ENCODE results near the gene UBAC2.

Gene UBAC2

DNA sequence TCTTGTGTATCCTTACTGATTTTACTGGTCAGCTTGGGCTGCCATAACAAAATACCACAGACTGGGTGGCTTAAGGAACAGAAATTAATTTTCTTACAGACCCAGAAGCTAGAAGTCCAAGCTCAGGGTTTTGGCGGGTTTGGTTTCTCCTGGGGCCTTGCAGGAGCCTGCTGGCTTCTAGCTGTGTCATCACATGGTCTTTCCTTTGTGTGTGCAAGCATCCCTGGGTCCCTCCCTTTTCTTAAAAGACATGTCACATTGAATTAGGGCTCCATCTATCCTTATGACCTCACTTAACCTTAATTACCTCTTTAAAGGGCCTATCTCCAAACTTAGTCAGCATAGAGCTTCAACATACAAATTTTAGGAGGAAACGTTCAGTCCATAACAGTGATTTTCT, 23.4 kb downstream of the UBAC2 start:
- no peaks in the 10 kb centered on the region for H3K36me3 ChIP-seq (ENCODE audit: insufficient read depth)
- H3K4me2 ChIP-seq = no peak overlapping the region
- no peaks in the 10 kb centered on the region for H3K79me2 ChIP-seq (ENCODE audit: insufficient read depth, low read depth)
- H4K20me1 ChIP-seq (ENCODE audit: insufficient read depth) = no peaks in the 10 kb centered on the region
- H3K27ac ChIP-seq = no peak overlapping the region
- H3K4me3 ChIP-seq (IDR thresholded peaks at IDR 0.05; ENCODE audit: insufficient read depth, low read depth, low read length) = no peak overlapping the region
- peaks cover 8% of the 10 kb centered on the region for H3K4me1 ChIP-seq (ENCODE audit: low read depth, poor library complexity, severe bottlenecking)
- no peaks in the 10 kb centered on the region for H3K27me3 ChIP-seq (ENCODE audit: insufficient read depth, low read depth)
- H3K9ac ChIP-seq = no peak overlapping the region
- TF ChIP-seq, protein P1, sequence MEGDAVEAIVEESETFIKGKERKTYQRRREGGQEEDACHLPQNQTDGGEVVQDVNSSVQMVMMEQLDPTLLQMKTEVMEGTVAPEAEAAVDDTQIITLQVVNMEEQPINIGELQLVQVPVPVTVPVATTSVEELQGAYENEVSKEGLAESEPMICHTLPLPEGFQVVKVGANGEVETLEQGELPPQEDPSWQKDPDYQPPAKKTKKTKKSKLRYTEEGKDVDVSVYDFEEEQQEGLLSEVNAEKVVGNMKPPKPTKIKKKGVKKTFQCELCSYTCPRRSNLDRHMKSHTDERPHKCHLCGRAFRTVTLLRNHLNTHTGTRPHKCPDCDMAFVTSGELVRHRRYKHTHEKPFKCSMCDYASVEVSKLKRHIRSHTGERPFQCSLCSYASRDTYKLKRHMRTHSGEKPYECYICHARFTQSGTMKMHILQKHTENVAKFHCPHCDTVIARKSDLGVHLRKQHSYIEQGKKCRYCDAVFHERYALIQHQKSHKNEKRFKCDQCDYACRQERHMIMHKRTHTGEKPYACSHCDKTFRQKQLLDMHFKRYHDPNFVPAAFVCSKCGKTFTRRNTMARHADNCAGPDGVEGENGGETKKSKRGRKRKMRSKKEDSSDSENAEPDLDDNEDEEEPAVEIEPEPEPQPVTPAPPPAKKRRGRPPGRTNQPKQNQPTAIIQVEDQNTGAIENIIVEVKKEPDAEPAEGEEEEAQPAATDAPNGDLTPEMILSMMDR (conservative IDR thresholded peaks at IDR 0.05; ENCODE audit: low read depth, low read length) = no peak
- H2AFZ ChIP-seq (ENCODE audit: low read depth) = no peak overlapping the region

DNA sequence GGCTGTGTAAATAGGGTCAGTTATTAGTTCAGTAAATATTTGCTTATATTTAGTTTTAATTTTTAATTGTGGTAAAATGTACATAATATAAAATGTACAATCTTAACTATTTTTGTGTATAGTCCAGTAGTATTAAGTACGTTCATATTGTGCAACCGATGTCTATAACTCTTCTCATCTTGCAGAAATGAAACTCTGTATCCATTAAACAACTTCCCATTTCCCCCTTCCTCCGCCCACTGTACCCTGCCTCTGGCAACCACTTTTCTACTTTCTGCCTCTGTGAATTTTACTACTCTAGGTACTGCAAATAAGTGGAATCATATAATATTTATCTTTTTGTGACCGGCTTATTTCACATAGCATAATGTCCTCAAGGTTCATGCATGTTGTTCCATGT, 24.4 kb downstream of the UBAC2 start:
- no peak overlapping the region for H3K4me2 ChIP-seq
- H3K27ac ChIP-seq = no peak overlapping the region
- no peak overlapping the region for H2AFZ ChIP-seq (ENCODE audit: low read depth)
- no peaks in the 10 kb centered on the region for H3K36me3 ChIP-seq (ENCODE audit: insufficient read depth)
- TF ChIP-seq, protein P1 (conservative IDR thresholded peaks at IDR 0.05; ENCODE audit: low read depth, low read length) = no peak
- no peak overlapping the region for H3K9ac ChIP-seq
- H3K79me2 ChIP-seq (ENCODE audit: insufficient read depth, low read depth) = no peaks in the 10 kb centered on the region
- peaks cover 8% of the 10 kb centered on the region for H3K4me1 ChIP-seq (ENCODE audit: low read depth, poor library complexity, severe bottlenecking)
- no peaks in the 10 kb centered on the region for H3K27me3 ChIP-seq (ENCODE audit: insufficient read depth, low read depth)
- no peaks in the 10 kb centered on the region for H4K20me1 ChIP-seq (ENCODE audit: insufficient read depth)
- no peak overlapping the region for H3K4me3 ChIP-seq (IDR thresholded peaks at IDR 0.05; ENCODE audit: insufficient read depth, low read depth, low read length)

DNA sequence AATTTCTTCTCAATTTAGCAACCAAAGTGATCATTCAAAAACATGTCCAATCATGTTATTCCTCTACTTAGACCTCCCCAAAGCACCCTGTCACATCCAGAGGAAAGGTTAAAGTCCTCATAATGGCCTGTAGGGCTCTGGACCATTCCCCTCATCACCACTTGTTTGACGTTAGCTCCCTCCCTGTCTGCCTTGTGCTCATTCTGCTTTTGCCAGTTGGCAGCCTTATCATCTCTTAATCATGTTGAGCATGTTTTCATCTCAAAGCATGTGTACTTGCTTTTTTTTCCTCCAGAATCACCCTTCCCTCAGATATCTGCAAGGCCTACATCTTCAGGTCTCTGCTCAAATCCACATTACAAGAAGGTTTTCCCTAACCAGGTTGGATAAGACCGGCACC, 25.9 kb downstream of the UBAC2 start:
- no peaks in the 10 kb centered on the region for H3K36me3 ChIP-seq (ENCODE audit: insufficient read depth)
- no peak overlapping the region for H2AFZ ChIP-seq (ENCODE audit: low read depth)
- H3K4me2 ChIP-seq = no peak overlapping the region
- no peaks in the 10 kb centered on the region for H4K20me1 ChIP-seq (ENCODE audit: insufficient read depth)
- TF ChIP-seq, protein P1 (conservative IDR thresholded peaks at IDR 0.05; ENCODE audit: low read depth, low read length) = no peak
- no peak overlapping the region for H3K9ac ChIP-seq
- H3K27me3 ChIP-seq (ENCODE audit: insufficient read depth, low read depth) = no peaks in the 10 kb centered on the region
- no peaks in the 10 kb centered on the region for H3K79me2 ChIP-seq (ENCODE audit: insufficient read depth, low read depth)
- no peak overlapping the region for H3K4me3 ChIP-seq (IDR thresholded peaks at IDR 0.05; ENCODE audit: insufficient read depth, low read depth, low read length)
- H3K4me1 ChIP-seq (ENCODE audit: low read depth, poor library complexity, severe bottlenecking) = peaks cover 8% of the 10 kb centered on the region
- no peak overlapping the region for H3K27ac ChIP-seq

DNA sequence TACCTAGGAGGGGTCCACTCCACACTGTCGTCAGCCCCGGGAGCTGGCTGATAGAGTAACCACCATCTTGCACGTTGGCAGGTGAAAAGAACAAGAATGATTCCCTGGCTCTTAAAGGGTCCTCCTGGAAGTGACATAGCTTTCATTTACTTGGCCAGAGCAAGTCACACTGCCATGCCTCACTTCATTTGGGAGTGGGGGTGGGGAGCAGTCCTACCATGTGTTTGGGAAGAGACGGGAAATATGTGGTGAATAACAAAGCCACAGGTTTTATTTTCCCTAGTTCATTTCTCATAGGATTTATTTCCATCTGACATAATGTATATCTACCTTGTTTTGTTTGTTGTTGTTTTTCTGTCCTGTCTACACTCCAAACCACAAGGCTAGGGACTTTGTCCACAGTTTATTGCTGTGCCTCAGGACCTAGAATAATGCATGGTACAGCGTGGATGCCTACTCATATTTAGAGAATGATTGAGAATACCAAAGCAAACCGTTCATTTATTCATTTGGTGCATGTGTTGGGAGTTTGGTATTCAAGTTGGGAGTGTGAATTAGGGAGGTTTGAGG, 26.8 kb downstream of the UBAC2 start:
- Histone ChIP-seq H3K4me2 (no peak overlapping the region), H3K9ac (no peak overlapping the region), H3K4me3 (IDR thresholded peaks at IDR 0.05; ENCODE audit: insufficient read depth, low read depth, low read length) (no peak overlapping the region), H3K27me3 (ENCODE audit: insufficient read depth, low read depth) (no peaks in the 10 kb centered on the region), H3K36me3 (ENCODE audit: insufficient read depth) (no peaks in the 10 kb centered on the region), H4K20me1 (ENCODE audit: insufficient read depth) (no peaks in the 10 kb centered on the region), H3K4me1 (ENCODE audit: low read depth, poor library complexity, severe bottlenecking) (peaks cover 8% of the 10 kb centered on the region), H3K27ac (no peak overlapping the region), H3K79me2 (ENCODE audit: insufficient read depth, low read depth) (no peaks in the 10 kb centered on the region), H2AFZ (ENCODE audit: low read depth) (no peak overlapping the region)
- TF ChIP-seq, protein P1 (conservative IDR thresholded peaks at IDR 0.05; ENCODE audit: low read depth, low read length) = no peak
